A549 (cell line): ENCODE data around the gene ACRBP.

ENCODE experiments used
- CEBPB ChIP-seq, 2 experiments: fragments of >200 bp in 1 of 2; sonication (Bioruptor Twin) in 1 of 2; formaldehyde crosslinking in 1 of 2; IDR thresholded peaks; 2 replicates each; pipeline ENCODE4 v1.6.1; 2012 to 2016
- CTCF ChIP-seq: fragments of >200 bp; sonication (Bioruptor Twin); formaldehyde crosslinking; IDR thresholded peaks from 3 replicates; pipeline ENCODE4 v1.5.1; 2016
- E2F6 ChIP-seq: IDR thresholded peaks from 2 replicates; pipeline ENCODE4 v1.6.1; 2012; ENCODE audit warnings: low read depth, borderline replicate concordance
- ELK1 ChIP-seq: fragments of 150-350 bp; IDR thresholded peaks from 2 replicates; pipeline ENCODE4 v1.6.1; 2014; ENCODE audit warnings: low read depth, mild to moderate bottlenecking, low read length
- EP300 ChIP-seq, 2 experiments: fragments of >200 bp; sonication (Bioruptor Twin); formaldehyde crosslinking; IDR thresholded peaks; 2 replicates in 1 of 2; 3 replicates in 1 of 2; pipeline ENCODE4 v1.6.1; 2016 to 2017
- KDM1A ChIP-seq: fragments of 200-600 bp; sonication (generic); IDR thresholded peaks from 2 replicates; pipeline ENCODE4 v1.6.1; 2016; ENCODE audit warnings: low read depth, mild to moderate bottlenecking
- POLR2A ChIP-seq: IDR thresholded peaks from 2 replicates; pipeline ENCODE4 v1.6.1; 2012; ENCODE audit warnings: mild to moderate bottlenecking, low read length
- RCOR1 ChIP-seq: fragments of 150-350 bp; IDR thresholded peaks from 2 replicates; pipeline ENCODE4 v1.6.1; 2014; ENCODE audit warnings: antibody characterized with exemption, low read length, low read depth
- USF2 ChIP-seq: fragments of 450-650 bp; IDR thresholded peaks from 2 replicates; pipeline ENCODE4 v1.6.1; 2014; ENCODE audit warnings: antibody characterized with exemption
- TF ChIP-seq, protein P1 (sequence below): fragments of 250-450 bp; sonication (Bioruptor Pico); IDR thresholded peaks from 2 replicates; pipeline ENCODE4 v1.5.0; 2020; ENCODE audit warnings: low read depth, mild to moderate bottlenecking, moderate library complexity

GRCh38 chr12:6613015-6613775 is 34.0 kb downstream of the ACRBP start:
- TF ChIP-seq EP300 (IDR thresholded peaks at IDR 0.05) (no peak), CTCF (no peak), POLR2A (no peak), KDM1A (no peak), ELK1 (no peak), RCOR1 (no peak), CEBPB (IDR thresholded peaks at IDR 0.05) (no peak), USF2 (no peak), E2F6 (no peak)
- TF ChIP-seq, protein P1, sequence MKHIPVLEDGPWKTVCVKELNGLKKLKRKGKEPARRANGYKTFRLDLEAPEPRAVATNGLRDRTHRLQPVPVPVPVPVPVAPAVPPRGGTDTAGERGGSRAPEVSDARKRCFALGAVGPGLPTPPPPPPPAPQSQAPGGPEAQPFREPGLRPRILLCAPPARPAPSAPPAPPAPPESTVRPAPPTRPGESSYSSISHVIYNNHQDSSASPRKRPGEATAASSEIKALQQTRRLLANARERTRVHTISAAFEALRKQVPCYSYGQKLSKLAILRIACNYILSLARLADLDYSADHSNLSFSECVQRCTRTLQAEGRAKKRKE (CRISPR knock-in tag) = no peak
